T-helper 9 cell (primary cell): Measurements from ENCODE around the gene PRCC.

Experiments used
- DNase-seq: peaks from one replicate; pipeline ENCODE4 v3.0.0-alpha.2; 2020

Gene PRCC

GRCh38 chr1:156845055-156845952, 78.0 kb downstream of the PRCC start:
- peak; percentile 31 for DNase-seq

DNA sequence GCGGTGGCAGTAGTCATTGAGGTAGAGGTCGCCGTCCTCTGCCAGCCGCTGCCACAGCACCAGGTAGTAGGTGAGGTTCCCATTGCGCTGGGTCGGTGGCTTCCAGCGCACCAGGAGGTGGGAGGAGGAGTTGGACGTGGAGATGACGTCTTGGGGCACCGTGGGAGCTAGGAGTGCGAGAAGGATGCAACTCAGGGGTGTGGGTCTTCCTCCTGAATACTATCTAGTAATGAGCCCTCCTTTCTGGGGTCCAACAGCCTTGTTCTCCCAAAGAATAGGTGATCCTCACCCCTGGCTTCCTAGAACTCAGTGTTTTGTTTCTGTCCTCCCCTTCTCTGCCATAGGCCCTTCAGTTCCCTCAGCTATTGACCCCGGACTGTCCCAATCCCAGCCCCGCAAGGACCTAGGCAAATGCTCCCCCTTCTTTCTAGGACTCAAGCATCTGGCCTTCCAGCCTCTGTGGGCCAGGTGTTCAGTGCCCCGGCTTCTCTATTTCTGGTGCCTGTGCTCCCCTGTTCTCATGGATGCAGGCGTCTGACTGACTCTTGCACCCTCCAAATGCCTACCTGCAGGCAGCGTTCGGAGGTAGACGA, 78.7 kb downstream of the PRCC start:
- no peak for DNase-seq

DNA sequence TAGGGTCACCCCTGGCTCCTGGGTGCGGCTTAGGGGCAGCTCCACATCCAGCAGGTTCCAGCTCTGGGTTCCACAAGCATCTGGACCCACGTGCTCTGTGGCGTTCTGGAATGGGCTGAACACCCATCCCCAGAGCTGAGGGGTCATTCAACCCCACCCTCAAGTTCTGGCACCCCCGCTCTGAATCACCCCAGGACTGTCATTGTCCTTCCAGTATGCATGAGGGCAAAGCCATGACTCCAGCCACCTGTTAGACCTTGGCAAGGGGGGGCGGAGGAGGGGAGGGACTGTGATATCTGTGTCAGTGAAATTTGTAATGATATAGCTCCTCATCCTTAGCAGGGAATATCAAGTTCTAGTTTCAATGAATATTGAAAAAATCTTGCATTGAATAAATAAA, 79.3 kb downstream of the PRCC start:
- DNase-seq, result no peak

DNA sequence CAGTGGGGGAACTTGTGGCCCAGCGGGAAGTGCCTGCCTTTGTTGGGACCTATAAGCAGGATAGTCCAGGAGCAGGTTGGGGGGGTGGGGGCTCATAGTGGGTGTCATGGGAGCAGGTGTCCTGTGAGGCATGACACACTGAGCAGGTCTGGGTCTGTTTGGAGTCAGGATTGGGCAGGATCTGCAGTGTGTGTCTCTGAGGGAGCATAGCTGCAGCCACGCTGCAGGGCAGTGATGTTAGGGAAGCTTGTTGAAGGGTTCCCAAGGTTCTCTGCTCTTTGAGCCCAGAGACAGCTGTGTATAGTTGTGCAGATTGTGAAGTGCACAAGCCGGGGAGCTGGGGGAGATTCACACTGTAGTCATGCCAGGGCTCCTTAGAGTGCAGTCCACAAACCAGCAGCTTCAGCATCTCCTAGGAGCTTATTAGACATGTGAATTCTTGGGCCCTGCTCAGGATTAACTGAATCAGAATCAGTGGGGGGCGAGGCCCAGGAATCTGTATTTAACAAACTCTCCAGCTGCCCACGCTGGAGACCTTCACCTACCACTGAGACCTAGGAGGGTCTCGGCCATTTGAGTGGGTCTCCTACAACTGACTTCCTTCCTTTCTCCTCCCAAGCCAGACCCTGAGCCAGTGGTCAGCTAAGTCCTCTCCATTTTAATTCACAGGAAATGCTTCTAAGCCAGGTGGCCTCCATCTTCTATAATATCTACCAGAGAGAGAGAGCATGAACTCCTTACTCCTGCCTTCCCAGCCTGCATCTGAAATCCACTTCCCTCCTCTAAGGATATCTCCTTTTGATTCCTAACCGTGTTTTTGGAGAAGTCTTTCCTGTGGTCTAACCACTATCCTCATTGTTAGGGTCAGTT, 80.5 kb downstream of the PRCC start:
- no peak for DNase-seq

DNA sequence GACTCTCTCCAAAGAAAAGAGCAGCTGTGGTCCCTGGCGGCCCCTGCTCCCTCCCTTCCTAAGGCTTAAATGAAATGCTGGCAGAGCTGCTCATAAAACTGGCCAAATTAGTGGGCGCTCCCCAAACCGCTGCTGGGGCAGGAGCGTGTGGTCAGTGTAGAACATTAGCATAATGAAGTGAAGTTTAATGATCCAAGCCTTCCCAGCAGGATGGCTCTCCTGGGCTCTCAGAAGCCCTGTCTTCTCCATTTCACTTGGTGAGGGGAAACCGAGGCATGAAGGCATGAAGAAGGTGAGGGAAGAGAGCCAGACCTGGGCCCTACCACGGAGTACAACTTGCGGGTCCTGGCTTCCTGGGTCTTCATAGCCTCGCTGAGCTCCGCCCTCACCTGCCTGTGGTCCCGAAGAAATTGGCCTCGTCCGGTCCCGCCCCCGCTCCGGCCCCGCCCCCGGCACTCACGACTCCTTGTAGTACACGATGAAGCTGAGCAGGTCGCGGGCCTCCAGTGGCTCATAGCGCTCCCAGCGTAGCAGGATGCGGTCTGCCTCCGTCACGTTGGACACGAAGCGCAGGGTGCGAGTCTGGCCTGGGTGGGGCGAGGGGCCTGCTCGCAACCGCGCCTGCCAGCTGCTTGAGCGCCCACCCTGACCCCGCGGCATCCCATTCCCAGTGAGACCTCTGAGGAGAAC, 81.3 kb downstream of the PRCC start:
- peak; percentile 62 for DNase-seq

DNA sequence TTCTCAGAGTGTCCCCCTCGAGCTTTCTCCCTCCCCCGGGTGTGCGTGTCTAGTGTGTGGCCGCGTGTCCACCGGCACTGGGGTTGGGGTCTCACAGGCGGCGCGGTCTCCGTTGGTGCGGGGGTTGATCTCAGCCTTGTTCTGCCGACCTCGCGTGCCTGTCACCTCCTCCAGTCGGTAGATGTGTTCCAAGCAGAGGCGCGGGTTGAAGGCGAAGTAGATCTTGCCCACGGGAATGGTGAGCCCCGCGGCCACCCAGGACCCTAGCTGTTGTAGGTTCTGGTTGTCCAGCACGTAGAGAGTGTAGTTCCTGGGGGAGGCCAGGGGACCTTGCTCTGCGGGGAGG, 81.8 kb downstream of the PRCC start:
- DNase-seq, result no peak
